Stimulated activated naive CD8-positive, alpha-beta T cell treated with anti-CD3 and anti-CD28 coated beads, Interleukin-15, amount 100 ng/mL, for 72 hours (primary cell): ENCODE data around the gene AFDN.

Source experiments
- ATAC-seq: fragments of 150-1000 bp; cut with Tn5 transposase; 2 replicates; pipeline ENCODE4 v1.10.0; 2021; ENCODE audit warnings: mild to moderate bottlenecking, moderate library complexity
- DNase-seq, 2 donors: peaks; one replicate each; pipeline ENCODE4 v3.0.0; 2021 to 2022
- H3K27ac Mint-ChIP-seq, 2 donors: one replicate each; pipeline ENCODE4 v1.8.0; 2022; ENCODE audit warnings: mild to moderate bottlenecking in 2 of 2, mixed read lengths in 2 of 2, moderate library complexity in 2 of 2
- H3K27me3 Mint-ChIP-seq: one replicate; pipeline ENCODE4 v1.8.0; 2022; ENCODE audit warnings: mixed read lengths
- H3K4me1 Mint-ChIP-seq: one replicate; pipeline ENCODE4 v1.8.0; 2022; ENCODE audit warnings: mild to moderate bottlenecking, mixed read lengths
- H3K4me3 Mint-ChIP-seq, 2 donors: one replicate each; pipeline ENCODE4 v1.8.0; 2022; ENCODE audit warnings: mild to moderate bottlenecking in 2 of 2, mixed read lengths in 2 of 2, moderate library complexity in 1 of 2
- H3K9me3 Mint-ChIP-seq, 2 donors: one replicate each; pipeline ENCODE4 v1.8.0; 2022; ENCODE audit warnings: mixed read lengths in 2 of 2

Gene AFDN

DNA sequence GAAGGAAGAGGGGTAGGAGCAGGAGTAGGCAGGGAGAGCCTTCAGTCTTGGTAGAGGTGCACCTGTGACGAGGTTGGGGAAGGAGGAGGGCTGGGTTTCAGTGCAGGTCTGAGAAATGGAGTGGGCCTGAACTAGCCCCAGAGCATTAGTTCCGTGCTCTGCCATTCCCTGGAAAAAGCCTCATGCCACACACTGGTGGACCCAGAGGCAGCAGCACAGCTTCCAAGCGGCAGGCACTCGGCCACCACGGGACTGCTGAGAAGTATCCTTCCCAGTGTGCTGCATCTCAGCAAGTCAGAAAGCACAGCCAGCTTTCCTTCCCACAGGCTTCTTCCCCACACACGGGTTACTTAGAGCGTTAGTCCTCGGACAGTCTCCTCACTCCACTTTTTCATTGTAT lies 93.5 kb downstream of the AFDN start:
- no peaks in the 10 kb centered on the region for H3K27me3 Mint-ChIP-seq
- no peak for ATAC-seq

DNA sequence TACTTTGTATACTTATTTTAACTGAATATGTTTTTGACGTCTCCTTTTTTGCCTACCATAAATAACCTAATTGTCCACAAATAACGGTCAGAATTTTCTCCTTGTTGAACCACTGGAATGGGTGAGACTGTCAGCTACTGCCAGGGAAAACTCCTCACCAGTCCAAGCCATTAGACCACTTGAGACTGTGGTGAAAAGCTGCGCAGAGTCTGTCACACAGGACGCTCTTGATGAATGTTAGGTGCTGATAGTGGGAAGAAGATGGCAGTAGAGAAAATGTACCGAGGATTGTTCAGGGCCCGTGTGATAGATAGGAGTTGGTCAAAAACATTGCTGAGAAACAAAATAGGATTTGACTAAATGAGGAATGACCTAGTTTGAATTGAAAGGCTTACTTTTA lies 95.1 kb downstream of the AFDN start:
- no peak overlapping the region for H3K4me3 Mint-ChIP-seq
- no peak overlapping the region for H3K27ac Mint-ChIP-seq
- no peaks in the 10 kb centered on the region for H3K4me1 Mint-ChIP-seq
- DNase-seq, result no peak
- ATAC-seq, result no peak
- H3K27me3 Mint-ChIP-seq, result no peaks in the 10 kb centered on the region
- H3K9me3 Mint-ChIP-seq, result no peaks in the 10 kb centered on the region

More for the DNA sequence above, 93.5 kb downstream of the AFDN start:
- H3K9me3 Mint-ChIP-seq, result no peaks in the 10 kb centered on the region
- no peaks in the 10 kb centered on the region for H3K4me1 Mint-ChIP-seq
- H3K27ac Mint-ChIP-seq, result no peak overlapping the region
- H3K4me3 Mint-ChIP-seq, result no peak overlapping the region
- no peak for DNase-seq

DNA sequence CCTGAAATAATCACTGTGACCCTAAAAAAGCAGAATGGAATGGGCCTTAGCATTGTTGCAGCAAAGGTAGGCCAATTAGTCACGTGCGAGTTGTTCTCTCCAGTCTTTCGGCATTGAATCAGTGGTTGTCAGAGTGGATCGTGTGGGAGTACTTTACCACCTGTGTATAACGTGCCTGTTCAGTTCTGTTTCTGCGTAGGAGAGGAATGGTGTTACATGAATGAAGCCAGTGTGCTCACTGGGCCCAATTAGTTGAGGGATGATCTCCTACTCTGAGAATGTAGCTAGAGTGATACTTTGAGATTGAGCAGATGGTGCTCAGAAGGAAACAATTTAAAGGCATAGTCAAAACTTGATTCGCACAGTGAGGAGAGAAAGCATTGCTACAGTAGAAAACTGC lies 98.3 kb downstream of the AFDN start:
- Mint-ChIP-seq H3K4me1 (no peaks in the 10 kb centered on the region), H3K27ac (no peak overlapping the region), H3K27me3 (no peaks in the 10 kb centered on the region), H3K9me3 (no peaks in the 10 kb centered on the region), H3K4me3 (no peak overlapping the region)
- ATAC-seq (no peak), DNase-seq (no peak)

DNA sequence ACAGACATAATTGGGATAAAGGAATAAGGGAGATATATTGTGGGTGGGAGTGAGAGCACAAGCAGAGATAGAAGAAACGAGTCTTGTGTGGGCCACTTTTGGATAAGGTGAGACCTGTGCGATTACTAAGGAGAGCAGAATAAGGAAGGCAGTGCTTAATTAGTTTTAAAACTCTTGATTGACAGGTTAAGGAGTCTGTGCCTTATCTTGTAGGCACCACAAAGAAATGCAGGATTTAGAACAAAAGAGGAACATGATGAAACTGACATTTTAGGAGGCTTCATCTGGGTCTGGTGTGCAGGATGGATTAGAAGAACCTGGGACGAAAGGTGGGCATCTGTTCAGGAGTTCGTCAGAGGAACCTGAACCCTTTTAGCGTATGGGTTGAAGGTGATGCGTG lies 100.5 kb downstream of the AFDN start:
- ATAC-seq (no peak), DNase-seq (no peak)
- Mint-ChIP-seq H3K27me3 (no peaks in the 10 kb centered on the region), H3K9me3 (no peaks in the 10 kb centered on the region), H3K4me1 (no peaks in the 10 kb centered on the region), H3K27ac (no peak overlapping the region), H3K4me3 (no peak overlapping the region)

DNA sequence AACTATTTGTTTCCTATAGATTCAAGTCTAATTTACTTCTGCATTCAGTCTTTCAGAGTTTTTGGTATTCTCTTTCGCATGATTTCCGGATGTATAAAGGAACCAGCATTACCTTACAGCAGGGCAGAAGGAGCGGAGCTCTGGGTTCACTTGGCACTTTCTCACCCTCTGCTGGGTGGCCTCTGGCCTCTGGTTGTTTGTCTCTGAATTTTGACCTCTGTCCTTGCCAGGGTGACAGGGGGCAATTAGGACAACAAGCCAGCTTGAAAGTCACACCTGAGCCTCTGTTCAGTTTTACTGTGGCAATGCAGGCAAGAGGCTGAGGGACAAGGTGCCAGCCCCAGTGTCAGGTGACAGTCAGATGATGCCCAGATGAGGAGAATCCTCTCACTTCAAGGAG lies 101.4 kb downstream of the AFDN start:
- no peak for ATAC-seq
- DNase-seq, result no peak
- Mint-ChIP-seq H3K4me1 (no peaks in the 10 kb centered on the region), H3K27me3 (no peaks in the 10 kb centered on the region), H3K9me3 (no peaks in the 10 kb centered on the region), H3K4me3 (no peak overlapping the region), H3K27ac (no peak overlapping the region)

DNA sequence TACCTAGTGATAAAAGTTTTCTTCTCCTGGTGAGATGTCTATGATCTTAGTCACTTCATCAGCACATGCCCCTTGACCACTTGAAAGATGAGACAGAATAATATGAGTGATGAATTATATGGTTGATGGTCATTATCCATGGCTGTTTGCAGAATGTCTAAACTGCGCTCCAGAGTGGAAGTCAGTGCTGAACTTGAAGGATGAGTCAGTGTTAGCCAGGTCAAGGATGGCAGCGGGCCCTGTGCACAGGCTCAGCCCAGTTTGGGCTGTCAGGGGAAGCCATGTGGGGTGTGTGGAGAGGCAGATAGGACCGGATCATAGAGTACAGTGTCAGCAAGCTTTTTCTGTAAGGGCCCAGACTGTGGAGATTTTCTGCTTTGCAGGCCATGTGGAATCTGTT lies 103.6 kb downstream of the AFDN start:
- Mint-ChIP-seq H3K27me3 (no peaks in the 10 kb centered on the region), H3K27ac (no peak overlapping the region), H3K9me3 (no peaks in the 10 kb centered on the region), H3K4me3 (no peak overlapping the region), H3K4me1 (no peaks in the 10 kb centered on the region)
- no peak for DNase-seq
- ATAC-seq, result no peak

DNA sequence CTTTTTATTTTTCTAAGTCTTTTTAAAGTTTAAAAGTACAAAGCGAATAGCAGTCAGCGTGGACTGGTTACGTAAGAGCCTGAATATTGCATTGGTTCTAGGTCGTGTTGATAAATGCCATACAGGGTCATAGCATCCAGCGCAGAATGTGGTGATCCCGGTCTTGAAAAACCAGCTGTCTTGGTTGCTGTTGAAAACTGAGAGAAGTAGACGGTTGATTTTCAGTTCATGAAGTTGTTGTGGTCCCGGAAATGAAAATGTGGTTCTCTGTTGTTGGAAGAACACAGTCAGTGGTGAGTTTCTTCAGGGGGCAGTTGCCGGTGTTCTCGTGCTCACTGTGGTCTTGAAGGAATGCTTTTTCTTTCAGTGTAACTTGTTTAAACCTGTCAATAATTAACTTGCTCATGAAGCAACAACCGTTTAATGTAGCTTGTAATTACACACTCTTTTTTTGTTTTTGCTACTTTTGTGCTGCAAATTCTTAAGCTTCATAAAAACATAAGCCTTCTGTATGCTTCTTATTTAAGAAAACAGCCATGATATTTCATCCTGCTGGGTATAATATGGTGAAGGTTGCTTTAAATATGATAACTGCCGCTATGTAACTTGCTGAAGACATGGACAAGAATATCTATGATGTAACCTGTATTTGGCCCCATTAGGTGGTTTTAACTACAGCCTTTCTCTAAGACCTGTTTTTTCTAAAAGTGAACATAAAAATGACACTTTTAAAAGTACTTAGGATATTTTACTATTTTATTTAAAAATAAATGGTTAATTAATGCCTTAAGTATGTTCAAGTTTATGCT lies 106.0 kb downstream of the AFDN start:
- H3K4me3 Mint-ChIP-seq, result no peak overlapping the region

DNA sequence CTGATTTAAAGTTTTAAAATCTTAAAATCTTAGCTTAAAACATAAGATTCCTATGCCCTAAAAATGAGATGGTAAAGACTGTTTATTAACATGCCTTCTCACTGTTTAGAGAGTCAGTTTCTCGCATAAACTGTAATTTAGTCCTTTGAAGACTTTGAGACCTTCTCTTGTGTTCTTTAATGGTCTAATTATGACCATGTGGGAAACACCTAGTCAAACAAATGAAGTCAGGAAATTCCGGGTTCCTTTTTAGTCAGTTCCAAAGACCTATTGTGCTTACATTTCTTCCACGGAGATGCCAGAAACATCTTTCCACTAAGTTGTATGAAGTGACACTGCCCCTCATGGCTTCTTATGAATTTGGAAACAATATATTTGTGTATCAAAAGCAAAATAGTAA lies 106.6 kb downstream of the AFDN start:
- H3K4me3 Mint-ChIP-seq, result no peak overlapping the region
- no peaks in the 10 kb centered on the region for H3K4me1 Mint-ChIP-seq
- ATAC-seq (no peak), DNase-seq (no peak)
- no peaks in the 10 kb centered on the region for H3K9me3 Mint-ChIP-seq
- H3K27me3 Mint-ChIP-seq, result peaks cover 15% of the 10 kb centered on the region
- H3K27ac Mint-ChIP-seq, result no peak overlapping the region

More for the DNA sequence above, 106.0 kb downstream of the AFDN start:
- H3K27ac Mint-ChIP-seq, result no peak overlapping the region
- DNase-seq (no peak), ATAC-seq (no peak)
- H3K9me3 Mint-ChIP-seq, result no peaks in the 10 kb centered on the region
- H3K27me3 Mint-ChIP-seq, result peaks cover 9% of the 10 kb centered on the region
- no peaks in the 10 kb centered on the region for H3K4me1 Mint-ChIP-seq

DNA sequence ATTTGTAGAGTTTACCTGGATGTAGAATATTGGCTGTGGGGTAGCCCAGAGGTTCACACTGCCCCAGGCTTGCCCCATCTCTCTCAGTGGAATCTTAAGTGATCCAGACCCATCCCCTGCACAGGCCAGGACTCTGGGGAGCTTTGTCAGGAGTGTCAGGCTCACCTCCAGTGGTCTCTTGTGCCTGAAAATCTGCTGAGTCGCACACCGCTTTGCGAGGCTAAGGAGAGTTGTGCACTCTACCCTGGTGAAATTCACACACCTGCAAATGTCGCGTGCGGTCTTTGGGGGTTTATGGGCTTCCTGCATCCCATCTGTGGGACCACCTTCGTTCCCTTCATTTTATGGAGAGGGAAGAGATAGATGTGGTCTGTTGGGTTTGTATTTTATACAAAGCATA lies 107.1 kb downstream of the AFDN start:
- Mint-ChIP-seq H3K27me3 (peaks cover 21% of the 10 kb centered on the region), H3K4me3 (no peak overlapping the region), H3K4me1 (no peaks in the 10 kb centered on the region), H3K9me3 (no peaks in the 10 kb centered on the region), H3K27ac (no peak overlapping the region)
- ATAC-seq, result no peak
- no peak for DNase-seq

DNA sequence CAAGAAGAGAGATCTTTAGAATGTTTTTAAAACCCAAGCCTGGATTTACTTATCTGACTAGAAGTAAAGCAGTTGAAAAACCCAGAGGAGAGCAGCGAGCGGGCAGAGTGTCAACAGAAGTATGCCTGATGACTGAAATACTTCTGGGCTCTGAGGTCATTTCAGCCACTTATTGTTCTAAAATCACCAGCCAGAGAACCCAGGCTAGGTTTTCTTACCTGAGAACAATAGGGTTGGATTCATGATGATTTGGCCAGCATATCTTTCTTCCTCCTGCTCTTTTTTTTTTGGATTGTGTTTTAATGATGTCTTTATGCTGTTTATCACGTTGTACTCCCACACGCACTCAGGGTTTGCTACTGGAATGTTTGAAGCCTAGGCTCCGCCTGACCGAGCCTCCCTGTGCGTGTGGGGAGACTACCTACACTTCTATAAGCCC lies 107.7 kb downstream of the AFDN start:
- Mint-ChIP-seq H3K4me1 (no peaks in the 10 kb centered on the region), H3K9me3 (no peaks in the 10 kb centered on the region), H3K27me3 (peaks cover 27% of the 10 kb centered on the region), H3K27ac (no peak overlapping the region), H3K4me3 (no peak overlapping the region)
- DNase-seq, result no peak
- ATAC-seq, result no peak

DNA sequence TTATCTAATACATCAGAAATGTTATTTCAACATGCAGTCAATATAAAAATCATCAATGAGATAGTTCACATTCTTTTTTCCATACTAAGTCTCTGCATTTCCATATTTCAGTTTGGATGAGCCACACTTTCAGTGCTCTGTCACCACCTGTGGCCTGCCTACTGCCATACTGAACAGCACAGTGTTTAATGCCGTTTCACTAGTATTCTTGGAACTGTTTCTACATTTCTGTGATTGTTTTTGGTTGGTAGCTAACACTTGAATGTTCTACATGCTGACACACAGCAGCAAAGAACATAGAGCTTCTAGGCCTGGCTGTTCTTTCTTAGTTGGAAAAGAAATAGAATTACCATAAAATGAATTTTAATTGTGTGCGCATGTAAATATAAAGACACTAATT lies 109.3 kb downstream of the AFDN start:
- DNase-seq (no peak), ATAC-seq (no peak)
- Mint-ChIP-seq H3K9me3 (peaks cover 0 to 7% of the 10 kb centered on the region in 2 donors), H3K27me3 (peaks cover 36% of the 10 kb centered on the region), H3K4me1 (no peaks in the 10 kb centered on the region), H3K27ac (no peak overlapping the region), H3K4me3 (no peak overlapping the region)

DNA sequence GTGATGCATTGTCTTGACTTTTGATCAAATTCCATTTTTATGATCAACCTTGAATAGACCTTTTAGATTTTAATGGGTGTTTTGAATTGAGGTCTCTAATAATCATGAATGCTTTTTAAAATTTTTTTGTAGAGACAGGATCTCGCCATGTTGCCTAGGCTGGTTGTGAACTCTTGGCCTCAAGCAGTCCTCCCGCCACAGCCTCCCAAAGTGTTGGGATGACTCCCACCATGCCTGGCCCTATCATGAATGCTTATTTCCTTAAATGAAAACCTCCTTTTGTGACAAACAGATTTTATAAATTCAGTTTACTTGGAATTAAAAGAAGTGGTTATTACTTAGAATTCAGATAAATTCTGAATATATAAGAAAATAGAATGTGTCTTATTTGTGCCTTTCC lies 110.6 kb downstream of the AFDN start:
- Mint-ChIP-seq H3K9me3 (peaks cover 0 to 7% of the 10 kb centered on the region in 2 donors), H3K4me3 (no peak overlapping the region), H3K4me1 (no peaks in the 10 kb centered on the region), H3K27me3 (peaks cover 36% of the 10 kb centered on the region), H3K27ac (no peak overlapping the region)
- ATAC-seq (no peak), DNase-seq (no peak)

DNA sequence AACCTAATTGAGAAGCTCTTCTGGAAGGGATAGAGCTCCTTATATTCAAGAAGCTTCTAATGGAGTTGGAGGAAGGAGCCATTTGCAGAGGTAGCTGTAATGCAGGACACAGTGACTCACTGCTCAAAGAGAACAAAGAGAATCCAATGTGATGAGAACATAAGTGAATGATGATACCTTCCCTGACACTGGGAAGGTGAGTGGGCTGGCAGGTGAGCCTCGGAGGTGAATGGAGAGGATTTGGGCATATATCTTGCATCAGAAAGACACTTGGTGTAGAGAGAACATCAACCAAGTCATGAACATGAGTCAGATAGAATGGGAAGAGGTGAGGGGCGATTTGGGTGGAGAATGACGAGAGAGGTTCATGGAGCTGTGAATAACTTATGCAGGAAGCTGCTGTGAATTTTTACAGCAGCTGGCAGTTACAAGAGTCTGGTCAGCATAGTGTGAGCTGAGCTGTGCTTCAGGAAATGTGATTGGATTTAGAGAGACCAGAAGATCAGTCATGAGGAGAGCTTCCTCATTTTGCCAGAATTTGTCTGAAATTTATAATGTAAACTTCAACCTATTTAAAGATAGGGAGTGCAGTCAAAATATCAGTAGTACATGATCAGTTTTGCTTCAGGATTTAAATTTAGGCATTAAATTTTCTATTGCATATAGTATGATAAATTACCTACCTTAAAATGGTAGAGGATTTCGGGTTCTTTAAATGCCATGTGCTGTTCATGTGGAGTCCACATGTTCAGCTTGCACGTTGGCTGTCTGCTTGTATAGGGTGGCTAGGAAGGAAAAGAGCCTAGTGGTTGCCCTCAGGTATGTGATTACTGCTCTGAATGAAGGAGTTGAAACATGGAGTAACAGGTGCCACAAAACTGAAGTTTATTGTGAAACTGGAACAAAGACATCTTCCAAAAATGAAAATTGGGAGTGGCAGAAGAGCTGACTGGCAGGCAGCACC lies 111.5 kb downstream of the AFDN start:
- DNase-seq (no peak), ATAC-seq (no peak)
- Mint-ChIP-seq H3K9me3 (peaks cover 0 to 7% of the 10 kb centered on the region in 2 donors), H3K27me3 (peaks cover 36% of the 10 kb centered on the region), H3K4me1 (no peaks in the 10 kb centered on the region), H3K27ac (no peak overlapping the region), H3K4me3 (no peak overlapping the region)

DNA sequence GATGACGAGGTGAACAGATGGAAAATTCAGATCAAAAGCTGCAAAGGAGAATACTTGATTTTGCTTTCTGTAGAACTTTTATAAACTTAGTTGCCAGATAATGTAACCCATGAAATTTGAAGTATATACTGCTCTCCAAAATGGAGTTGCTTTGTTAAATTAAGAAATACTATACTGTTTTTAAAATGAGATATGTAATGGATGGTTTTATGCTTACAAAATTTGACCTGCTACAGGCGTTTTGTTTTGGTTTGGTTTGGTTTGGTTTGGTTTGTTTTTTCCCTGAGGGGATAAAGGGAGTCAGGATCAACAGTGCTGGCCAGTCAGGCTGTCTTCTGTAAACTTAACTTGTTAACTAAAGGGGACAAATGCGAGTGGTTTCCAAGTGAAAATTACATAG lies 115.1 kb downstream of the AFDN start:
- H3K27me3 Mint-ChIP-seq, result peaks cover 32% of the 10 kb centered on the region
- peaks cover 0 to 7% of the 10 kb centered on the region in 2 donors for H3K9me3 Mint-ChIP-seq
- H3K27ac Mint-ChIP-seq, result no peak overlapping the region
- DNase-seq (no peak), ATAC-seq (no peak)
- no peaks in the 10 kb centered on the region for H3K4me1 Mint-ChIP-seq
- H3K4me3 Mint-ChIP-seq, result no peak overlapping the region

DNA sequence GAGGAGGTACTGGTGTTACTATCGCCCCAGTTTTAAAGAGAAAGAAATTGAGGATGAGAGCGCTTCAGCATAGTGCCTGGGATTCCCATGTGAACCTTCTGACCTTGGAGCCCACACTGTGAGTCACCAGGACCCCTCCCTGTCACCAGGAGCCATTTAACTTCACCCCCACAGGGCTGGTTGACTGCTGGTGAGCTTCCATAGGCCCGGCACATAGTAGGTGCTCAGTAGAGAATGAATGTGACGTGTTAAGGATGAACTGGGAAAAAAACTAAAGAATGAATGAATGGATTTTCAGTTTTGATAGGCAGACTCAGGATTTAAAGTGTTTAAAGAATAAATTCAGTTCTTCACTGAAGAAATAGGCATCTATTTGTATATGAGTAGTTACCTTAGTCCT lies 117.4 kb downstream of the AFDN start:
- ATAC-seq (no peak), DNase-seq (no peak)
- Mint-ChIP-seq H3K4me3 (no peak overlapping the region), H3K27me3 (peaks cover 12% of the 10 kb centered on the region), H3K27ac (no peak overlapping the region), H3K9me3 (peaks cover 0 to 7% of the 10 kb centered on the region in 2 donors), H3K4me1 (no peaks in the 10 kb centered on the region)

DNA sequence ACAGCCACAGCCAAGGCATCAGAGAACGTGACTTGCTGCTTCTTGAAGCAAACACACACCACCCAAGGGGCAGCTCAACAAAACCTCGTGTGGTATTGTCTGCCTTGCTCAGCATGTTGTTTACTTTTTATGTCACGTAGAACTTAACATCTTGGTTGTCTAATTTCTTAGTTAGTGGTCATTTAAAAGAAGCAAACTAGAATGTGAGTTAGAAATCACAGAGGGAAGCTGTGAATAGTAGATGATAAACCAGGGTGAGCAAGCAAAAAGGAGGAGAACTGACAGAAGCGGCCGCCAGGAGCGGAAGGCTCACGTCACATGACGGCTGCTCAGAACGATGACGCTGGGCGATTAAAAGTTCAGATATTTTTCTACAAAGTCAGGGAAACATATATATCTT lies 119.3 kb downstream of the AFDN start:
- no peak overlapping the region for H3K4me3 Mint-ChIP-seq
- H3K27me3 Mint-ChIP-seq, result no peaks in the 10 kb centered on the region
- ATAC-seq (no peak), DNase-seq (no peak)
- H3K4me1 Mint-ChIP-seq, result no peaks in the 10 kb centered on the region
- H3K9me3 Mint-ChIP-seq, result no peaks in the 10 kb centered on the region
- H3K27ac Mint-ChIP-seq, result no peak overlapping the region
